ENCODE results near the gene RRH. TPM values are rescaled to one million over a fixed set of nuclear protein-coding genes. Genes with fewer than 3 reads are reported as not detected.

RRH gene
- total and polyA plus RNA-seq, 2 experiments from 2014 or later: not detected

GRCh38 chr4:109795059-109795458 is 32.7 kb upstream of the RRH start:
- 45 to 63% methylated on average over 6 of the region's 6 CpGs for WGBS, 2 experiments (ENCODE audit: low coverage in 1 of 2, low lambda C conversion rate in 2 of 2, missing lambda C conversion rate in 2 of 2)
- no peaks in the 10 kb centered on the region for H3K36me3 ChIP-seq (ENCODE audit: low read depth)
- H3F3A ChIP-seq (ENCODE audit: insufficient read depth): no peaks in the 10 kb centered on the region
- H4K20me1 ChIP-seq (ENCODE audit: insufficient read depth): no peaks in the 10 kb centered on the region
- no peak overlapping the region for H3K9ac ChIP-seq
- TF ChIP-seq EZH2 (IDR thresholded peaks at IDR 0.05; ENCODE audit: insufficient read depth, poor library complexity, severe bottlenecking): no peak
- no peak for TF ChIP-seq EZH2phosphoT487 (IDR thresholded peaks at IDR 0.05; ENCODE audit: insufficient read depth, low read depth)
- H3K27me3 ChIP-seq (replicated peaks; ENCODE audit: insufficient read depth): no peaks in the 10 kb centered on the region
- H3K27ac ChIP-seq: no peak overlapping the region
- H3K79me2 ChIP-seq (ENCODE audit: insufficient read depth): no peaks in the 10 kb centered on the region
- no peaks in the 10 kb centered on the region for H3K9me3 ChIP-seq (ENCODE audit: low read depth)
- H2AFZ ChIP-seq: no peak overlapping the region
- in situ Hi-C loops (cut with MboI): no loop called here
- no peaks in the 10 kb centered on the region for H3K9me2 ChIP-seq (ENCODE audit: insufficient read depth)
- H3K4me2 ChIP-seq (ENCODE audit: unreplicated experiment): no peak overlapping the region
- H3K4me3 ChIP-seq: no peak overlapping the region
- no peak for DNase-seq
- H3K4me1 ChIP-seq (ENCODE audit: insufficient read depth): no peaks in the 10 kb centered on the region

- Histone ChIP-seq H3F3A (ENCODE audit: insufficient read depth) (no peaks in the 10 kb centered on the region), H4K20me1 (ENCODE audit: insufficient read depth) (no peaks in the 10 kb centered on the region), H3K27me3 (replicated peaks; ENCODE audit: insufficient read depth) (no peaks in the 10 kb centered on the region), H3K9me3 (ENCODE audit: low read depth) (no peaks in the 10 kb centered on the region), H3K4me2 (ENCODE audit: unreplicated experiment) (no peak overlapping the region), H3K27ac (no peak overlapping the region), H2AFZ (no peak overlapping the region), H3K79me2 (ENCODE audit: insufficient read depth) (no peaks in the 10 kb centered on the region), H3K9ac (no peak overlapping the region), H3K36me3 (ENCODE audit: low read depth) (no peaks in the 10 kb centered on the region), H3K9me2 (ENCODE audit: insufficient read depth) (no peaks in the 10 kb centered on the region), H3K4me1 (ENCODE audit: insufficient read depth) (peaks cover 6% of the 10 kb centered on the region; the same call in 1 of the 2 replicates), H3K4me3 (no peak overlapping the region)
- no peak for TF ChIP-seq EZH2phosphoT487 (IDR thresholded peaks at IDR 0.05; ENCODE audit: insufficient read depth, low read depth)
- TF ChIP-seq EZH2 (IDR thresholded peaks at IDR 0.05; ENCODE audit: insufficient read depth, poor library complexity, severe bottlenecking): no peak
- DNase-seq: no peak
- in situ Hi-C loops (cut with MboI): no loop called here
Observed at GRCh38 chr4:109798866-109799265, 28.9 kb upstream of the RRH start.

GRCh38 chr4:109801099-109801789 is 26.5 kb upstream of the RRH start:
- no peaks in the 10 kb centered on the region for H3K79me2 ChIP-seq (ENCODE audit: insufficient read depth)
- no peaks in the 10 kb centered on the region for H3K27me3 ChIP-seq (replicated peaks; ENCODE audit: insufficient read depth)
- WGBS, 2 experiments (ENCODE audit: low coverage in 1 of 2, low lambda C conversion rate in 2 of 2, missing lambda C conversion rate in 2 of 2): 53 to 58% methylated on average over 4 of the region's 4 CpGs
- peaks cover 6% of the 10 kb centered on the region; the same call in 1 of the 2 replicates for H3K4me1 ChIP-seq (ENCODE audit: insufficient read depth)
- TF ChIP-seq EZH2 (IDR thresholded peaks at IDR 0.05; ENCODE audit: insufficient read depth, poor library complexity, severe bottlenecking) (no peak), EZH2phosphoT487 (IDR thresholded peaks at IDR 0.05; ENCODE audit: insufficient read depth, low read depth) (no peak)
- H3K4me2 ChIP-seq (ENCODE audit: unreplicated experiment): no peak overlapping the region
- H3K36me3 ChIP-seq (ENCODE audit: low read depth): no peaks in the 10 kb centered on the region
- H3K9me2 ChIP-seq (ENCODE audit: insufficient read depth): no peaks in the 10 kb centered on the region
- H3F3A ChIP-seq (ENCODE audit: insufficient read depth): no peaks in the 10 kb centered on the region
- H3K27ac ChIP-seq: no peak overlapping the region
- no peak for DNase-seq
- no peak overlapping the region for H3K9ac ChIP-seq
- H4K20me1 ChIP-seq (ENCODE audit: insufficient read depth): no peaks in the 10 kb centered on the region
- in situ Hi-C loops (cut with MboI): loop anchor here (25.0 kb wide), 1 partner anchor 964 kb away; no protein-coding TSS in a partner anchor
- H3K9me3 ChIP-seq (ENCODE audit: low read depth): no peaks in the 10 kb centered on the region
- H3K4me3 ChIP-seq: no peak overlapping the region
- H2AFZ ChIP-seq: 0 out of 2 replicates have a peak overlapping the region, but pooled peaks have one; percentile 6

- Histone ChIP-seq H3K9ac (no peak within 1 kb of the TSS), H3K36me3 (ENCODE audit: low read depth) (no peaks in the 10 kb centered on the region), H3K4me3 (no peak within 1 kb of the TSS), H3F3A (ENCODE audit: insufficient read depth) (no peaks in the 10 kb centered on the region), H3K27ac (no peak within 1 kb of the TSS), H2AFZ (peak within 1 kb of the TSS; percentile 6), H3K79me2 (ENCODE audit: insufficient read depth) (no peaks in the 10 kb centered on the region), H3K4me1 (ENCODE audit: insufficient read depth) (peaks cover 6% of the 10 kb centered on the region; the same call in 1 of the 2 replicates), H3K9me3 (ENCODE audit: low read depth) (no peaks in the 10 kb centered on the region), H3K4me2 (ENCODE audit: unreplicated experiment) (no peak within 1 kb of the TSS), H4K20me1 (ENCODE audit: insufficient read depth) (no peaks in the 10 kb centered on the region), H3K9me2 (ENCODE audit: insufficient read depth) (no peaks in the 10 kb centered on the region), H3K27me3 (replicated peaks; ENCODE audit: insufficient read depth) (no peaks in the 10 kb centered on the region)
- DNase-seq: peak; percentile 65
- 52 to 54% methylated on average over 2 of the region's 2 CpGs for WGBS, 2 experiments (ENCODE audit: low coverage in 1 of 2, low lambda C conversion rate in 2 of 2, missing lambda C conversion rate in 2 of 2)
- TF ChIP-seq EZH2 (IDR thresholded peaks at IDR 0.05; ENCODE audit: insufficient read depth, poor library complexity, severe bottlenecking) (no peak), EZH2phosphoT487 (IDR thresholded peaks at IDR 0.05; ENCODE audit: insufficient read depth, low read depth) (no peak)
- in situ Hi-C loops (cut with MboI): loop anchor here (25.0 kb wide), 1 partner anchor 965 kb away; no protein-coding TSS in a partner anchor
Observed at GRCh38 chr4:109801895-109802319, 25.9 kb upstream of the RRH start, which contains the start of gene CFI. CFI (minus strand) TSS chr4:109801999; CDS start chr4:109801971, 28 bp downstream.
